T-helper 1 cell (primary cell): Measurements from ENCODE around the gene APLP2.
"Not testable (repeated sequence)": the region's sequence is repeated elsewhere in the genome, so short reads cannot be mapped to it uniquely, and the experiment has no call there.

ENCODE experiments used
- DNase-seq, 5 donors: peaks; one replicate each; pipeline ENCODE4 v3.0.0-alpha.2; 2012 to 2020
- total RNA-seq, 4 donors: gene quantifications; one replicate each; lab custom pipeline; 2026; lab: John Stamatoyannopoulos, UW

Gene APLP2
- 64.2 to 70.1 (median 67.5) reads per million in 4 donors for total RNA-seq

DNA sequence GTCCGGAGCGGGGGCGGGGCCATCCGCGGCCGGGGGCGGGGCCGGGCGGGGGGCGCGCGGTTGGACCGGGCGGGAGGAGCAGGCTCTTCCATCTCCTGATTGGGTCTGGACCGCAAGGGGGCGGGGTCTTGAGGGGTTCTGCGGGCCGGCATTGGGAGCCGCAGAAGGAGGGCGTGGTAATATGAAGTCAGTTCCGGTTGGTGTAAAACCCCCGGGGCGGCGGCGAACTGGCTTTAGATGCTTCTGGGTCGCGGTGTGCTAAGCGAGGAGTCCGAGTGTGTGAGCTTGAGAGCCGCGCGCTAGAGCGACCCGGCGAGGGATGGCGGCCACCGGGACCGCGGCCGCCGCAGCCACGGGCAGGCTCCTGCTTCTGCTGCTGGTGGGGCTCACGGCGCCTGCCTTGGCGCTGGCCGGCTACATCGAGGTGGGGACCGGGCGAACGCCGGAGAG is at the start of gene APLP2:
APLP2 (plus strand) TSS at position 236 of the 450 bp plus-strand sequence; CDS start at position 320, 84 bp downstream.
- peak; percentile 96 to 98 (median 97) for DNase-seq

DNA sequence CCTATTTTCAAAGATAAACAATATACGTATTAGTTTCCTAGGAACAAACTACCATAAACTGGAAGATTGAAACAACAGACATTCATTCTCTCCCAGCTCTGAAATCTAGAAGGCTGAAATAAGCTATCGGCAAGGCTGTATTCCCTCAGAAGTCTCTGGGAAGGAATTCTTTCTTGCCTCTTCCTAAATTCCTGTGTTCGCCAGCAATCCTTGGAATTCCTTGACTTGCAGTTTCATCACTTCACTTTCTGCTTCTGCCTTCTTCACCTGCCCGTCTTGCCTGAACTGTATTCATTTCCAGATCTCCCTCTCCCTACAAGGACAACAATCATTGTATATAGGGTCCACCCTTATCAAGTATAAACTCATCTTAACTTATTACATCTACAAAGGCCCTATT is 49.4 kb upstream of the APLP2 start:
- DNase-seq, result no peak

DNA sequence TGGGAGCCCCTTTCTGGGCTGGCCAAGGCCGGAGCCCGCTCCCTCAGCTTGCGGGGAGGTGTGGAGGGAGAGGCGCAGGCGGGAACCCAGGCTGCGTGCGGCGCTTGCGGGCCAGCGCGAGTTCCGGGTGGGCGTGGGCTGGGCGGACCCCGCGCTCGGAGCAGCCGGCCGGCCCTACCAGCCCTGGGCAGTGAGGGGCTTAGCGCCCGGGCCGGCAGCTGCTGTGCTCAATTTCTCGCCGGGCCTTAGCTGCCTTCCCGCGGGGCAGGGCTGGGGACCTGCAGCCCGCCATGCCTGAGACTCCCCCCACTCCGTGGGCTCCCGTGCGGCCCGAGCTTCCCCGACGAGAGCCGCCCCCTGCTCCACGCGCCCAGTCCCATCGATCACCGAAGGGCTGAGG is 48.1 kb upstream of the APLP2 start:
- DNase-seq, result not testable (repeated sequence)

DNA sequence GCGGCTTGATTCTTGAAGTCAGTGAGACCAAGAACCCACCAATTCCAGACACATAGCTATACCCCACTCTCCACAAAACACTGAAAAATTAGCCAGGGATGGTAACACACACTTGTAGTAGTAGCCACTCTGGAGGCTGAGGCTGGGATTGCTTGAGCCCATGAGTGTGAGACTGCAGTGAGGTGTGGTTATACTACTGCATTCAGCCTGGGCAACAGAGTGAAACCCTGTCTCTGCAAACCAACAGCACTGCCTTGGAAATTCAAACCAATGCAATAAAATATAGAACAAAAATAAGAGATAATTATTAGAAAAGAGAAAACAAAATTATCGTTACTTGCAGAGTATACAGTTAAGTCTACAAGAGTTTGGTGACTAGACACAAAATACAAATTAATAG is 46.9 kb upstream of the APLP2 start:
- DNase-seq, result no peak

DNA sequence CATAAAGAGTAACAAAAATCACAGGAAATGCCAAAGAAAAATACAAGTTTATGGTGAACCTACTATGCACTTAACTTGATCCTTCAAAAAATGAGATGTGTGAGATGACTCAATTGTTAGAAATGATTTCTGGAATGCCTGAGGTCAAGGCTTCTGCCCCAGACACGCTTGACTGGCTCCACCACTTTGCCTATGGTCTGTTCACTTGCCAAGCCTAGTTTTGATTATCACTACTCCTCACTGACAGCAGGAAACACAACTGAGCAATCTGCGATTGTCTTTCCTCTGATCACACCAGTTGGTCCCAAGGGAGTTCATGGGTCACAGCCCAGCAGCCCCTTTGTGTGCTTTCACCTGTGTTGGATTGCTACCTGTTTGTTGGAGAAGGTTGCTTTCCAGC is 46.5 kb upstream of the APLP2 start:
- no peak for DNase-seq

DNA sequence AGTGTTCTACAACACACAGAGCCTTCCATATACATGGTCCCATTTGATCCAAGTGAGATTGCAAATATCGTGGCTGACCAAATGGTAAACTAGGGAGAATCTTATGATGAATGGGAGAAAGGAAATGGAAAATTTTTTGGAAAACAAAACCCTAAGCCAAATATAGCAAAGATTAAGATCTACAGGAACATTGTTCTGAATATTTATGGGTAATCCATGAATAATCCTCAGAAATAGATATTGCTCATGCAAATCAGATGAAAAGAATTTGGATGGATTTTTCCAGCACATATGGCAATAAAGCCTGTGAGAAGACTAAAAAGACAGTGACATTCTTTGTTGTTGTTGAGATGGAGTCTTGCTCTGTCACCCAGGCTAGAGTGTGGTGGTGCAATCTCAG is 45.3 kb upstream of the APLP2 start:
- no peak for DNase-seq

DNA sequence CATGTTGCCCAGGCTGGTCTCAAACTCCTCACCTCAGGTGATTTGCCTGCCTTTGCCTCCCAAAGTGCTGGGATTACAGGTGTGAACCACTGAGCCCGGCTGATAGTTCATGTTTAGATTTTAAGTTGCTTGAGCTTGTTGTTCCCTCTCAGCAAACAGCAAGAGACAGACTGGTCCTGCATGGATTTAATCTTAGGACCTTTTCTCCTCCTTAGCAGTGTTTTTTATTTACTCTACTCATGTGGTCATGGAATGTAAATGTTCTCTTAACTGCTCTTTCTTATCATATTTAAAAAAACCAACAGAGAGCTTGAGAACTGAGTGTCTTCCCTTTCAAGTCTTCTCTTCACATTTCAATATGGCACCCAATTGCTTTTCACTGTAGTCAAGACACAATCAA is 44.3 kb upstream of the APLP2 start:
- no peak for DNase-seq

DNA sequence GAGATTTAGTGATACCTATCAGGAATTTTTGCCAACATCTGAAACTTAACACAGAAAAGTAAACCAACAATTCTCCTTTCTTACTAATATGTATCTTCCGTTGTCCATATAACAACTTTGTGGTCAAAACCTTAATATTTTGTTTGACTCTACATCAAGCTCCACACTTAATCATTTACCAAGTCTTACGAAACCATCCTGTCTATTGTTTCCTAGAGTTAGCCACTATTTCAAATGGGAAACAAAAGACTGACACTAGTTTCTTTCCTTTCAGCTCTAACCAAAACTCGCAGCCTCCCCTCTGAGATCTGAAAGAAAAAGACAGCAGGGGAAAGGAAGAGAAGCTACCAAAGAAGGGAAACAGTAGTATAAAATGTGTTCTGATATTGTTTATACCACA is 40.6 kb upstream of the APLP2 start:
- DNase-seq, result no peak

DNA sequence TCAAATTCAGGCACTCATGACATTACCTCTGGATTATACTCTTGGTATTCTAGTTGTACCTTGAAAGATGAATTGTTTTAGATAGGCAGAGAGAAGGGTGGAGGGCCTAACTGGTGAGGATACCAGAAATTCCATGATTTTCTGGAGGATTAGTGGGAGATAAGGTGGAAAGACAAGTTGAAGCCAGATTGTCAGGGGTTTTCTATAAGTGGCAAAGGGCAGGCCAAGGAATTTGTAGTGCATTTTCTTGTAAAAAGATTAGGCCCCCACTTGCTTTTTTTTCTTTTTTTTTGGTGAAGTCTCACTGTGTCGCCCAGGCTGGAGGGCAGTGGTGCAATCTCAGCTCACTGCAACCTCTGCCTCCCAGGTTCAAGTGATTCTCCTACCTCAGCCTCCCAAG is 38.6 kb upstream of the APLP2 start:
- DNase-seq, result no peak

DNA sequence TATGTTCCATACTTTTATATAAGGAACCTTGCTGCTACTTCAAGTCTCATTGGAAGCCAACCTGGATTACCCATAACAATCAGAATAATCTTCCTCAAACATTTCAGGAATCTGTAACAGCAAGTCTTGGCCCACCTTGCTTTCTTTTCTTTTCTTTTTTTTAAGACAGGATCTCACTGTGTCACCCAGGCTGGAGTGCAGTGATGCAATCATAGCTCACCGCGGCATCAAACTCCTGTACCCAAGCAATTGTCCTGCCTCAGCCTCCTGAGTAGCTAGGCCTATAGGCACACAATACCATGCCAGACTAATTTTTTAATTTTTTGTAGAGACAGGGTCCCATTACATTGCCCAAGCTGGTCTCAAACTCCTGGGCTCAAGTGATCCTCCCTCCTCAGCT is 37.7 kb upstream of the APLP2 start:
- DNase-seq, result no peak

DNA sequence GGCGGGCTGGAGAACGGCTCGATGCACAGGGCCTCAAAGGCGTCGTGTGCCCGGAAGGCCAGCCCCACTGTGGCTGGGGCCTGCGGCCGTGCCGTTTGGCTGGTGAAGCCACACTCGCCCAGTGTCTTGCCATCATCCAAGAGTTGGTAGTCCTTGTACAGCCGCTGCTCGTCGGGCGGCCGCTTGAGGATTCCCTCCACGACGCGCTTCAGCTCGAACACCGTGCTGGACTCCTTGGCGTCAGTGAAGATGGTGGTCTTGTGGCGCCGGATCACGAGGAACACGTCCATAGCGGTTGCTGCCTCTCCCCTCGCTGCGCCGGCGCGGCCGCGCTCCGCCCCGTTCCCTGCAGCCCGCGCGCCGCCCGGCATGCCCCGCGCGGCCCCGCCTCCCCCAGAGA is 36.8 kb upstream of the APLP2 start:
- no peak for DNase-seq

DNA sequence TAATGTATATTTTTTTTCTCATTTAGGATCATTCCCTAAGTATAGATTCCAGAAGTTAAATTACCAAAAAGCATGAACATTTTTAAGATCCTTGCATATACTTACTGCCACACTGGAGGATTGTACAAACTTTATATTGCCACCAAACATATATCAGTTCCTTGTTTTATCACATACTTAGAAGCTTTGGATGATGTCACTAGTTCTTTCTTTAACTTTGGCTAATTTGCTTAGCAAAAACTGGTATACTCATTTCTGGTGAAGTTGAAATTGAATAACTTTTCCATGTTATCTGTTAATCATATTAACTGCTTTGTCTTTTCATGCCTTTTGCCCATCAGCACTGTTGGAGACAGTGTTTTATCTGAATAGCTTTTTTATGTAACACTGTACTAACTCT is 35.5 kb upstream of the APLP2 start:
- no peak for DNase-seq

DNA sequence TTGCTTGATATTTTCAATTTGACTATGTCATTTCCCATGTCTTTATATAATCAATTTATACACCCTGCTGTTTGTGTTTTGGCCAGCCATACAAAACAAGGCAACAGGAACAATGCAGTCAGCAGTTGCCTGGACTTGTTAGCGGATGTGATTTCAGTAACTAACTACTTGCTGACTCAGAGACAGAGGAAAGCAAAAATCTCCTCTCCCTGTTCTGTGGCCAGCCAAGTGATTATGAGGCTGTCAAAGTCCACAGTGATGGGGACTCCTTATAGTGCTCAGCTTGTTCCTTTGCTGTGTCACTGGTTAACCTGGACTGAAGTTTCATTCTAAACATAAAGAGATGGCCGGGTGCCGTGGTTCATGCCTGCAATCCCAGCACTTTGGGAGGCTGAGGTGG is 32.6 kb upstream of the APLP2 start:
- DNase-seq, result no peak

DNA sequence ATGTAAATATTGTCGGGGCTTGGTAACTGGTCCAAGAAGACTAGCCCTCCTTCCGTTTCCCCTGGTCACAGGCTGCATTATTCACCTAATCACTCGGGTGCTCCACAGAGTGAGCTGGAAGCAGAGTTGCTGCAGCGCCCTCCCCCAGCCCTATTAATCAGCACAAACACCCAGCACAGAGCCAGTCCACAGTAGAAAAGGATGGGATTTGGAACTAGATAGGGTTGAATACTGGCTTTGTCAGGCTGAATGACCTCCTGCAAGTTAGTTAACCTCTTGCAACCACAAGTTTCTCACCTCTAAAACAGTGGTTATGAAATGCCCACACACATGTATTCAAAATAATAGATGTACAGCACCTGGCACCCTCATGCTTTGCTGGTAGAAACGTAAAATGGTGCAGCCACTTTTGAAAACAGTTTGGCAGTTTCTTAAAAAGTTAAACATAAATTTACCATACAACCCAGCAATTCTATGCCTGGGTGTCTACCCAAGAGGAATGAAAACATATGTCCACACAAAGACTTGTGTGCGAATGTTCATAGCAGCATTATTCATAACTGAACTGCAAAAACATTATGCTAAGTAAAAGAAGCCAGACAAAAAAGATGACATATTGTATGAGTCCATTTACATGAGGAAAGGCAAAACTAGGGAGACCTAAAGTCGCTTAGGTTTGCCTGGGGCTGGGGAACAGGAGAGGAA is 31.7 kb upstream of the APLP2 start:
- DNase-seq, result no peak

DNA sequence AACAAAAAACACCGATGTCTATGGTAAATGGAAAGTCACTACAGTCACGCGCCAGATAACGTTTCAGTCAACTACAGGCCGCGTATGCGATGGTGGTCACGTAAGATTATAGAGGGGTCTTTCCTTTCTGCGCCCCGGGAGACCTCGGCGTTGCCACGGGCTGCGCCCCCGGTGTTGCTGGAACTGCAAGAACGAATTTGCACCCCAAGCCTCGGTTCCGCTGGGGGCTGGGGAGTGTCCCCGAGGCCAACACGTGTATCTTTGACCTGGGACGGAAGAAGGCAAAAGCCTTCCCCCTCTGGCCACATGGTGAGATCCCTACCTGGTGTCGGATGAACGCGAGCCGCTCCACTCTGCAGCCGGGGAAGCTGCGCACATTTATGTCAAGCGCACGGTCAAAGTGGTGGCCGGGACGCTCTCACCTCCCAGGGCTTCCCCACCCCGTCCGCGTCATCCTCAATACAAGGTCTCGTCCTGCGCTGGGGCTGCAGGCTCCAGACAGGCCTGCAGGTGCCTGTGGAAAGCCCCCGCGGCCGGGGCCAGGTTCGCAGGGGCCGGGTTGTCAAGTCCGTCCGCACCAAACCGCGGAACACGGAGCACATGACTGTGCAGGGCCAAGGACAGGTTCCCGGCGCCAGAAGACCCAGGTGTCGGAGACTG is 29.3 kb upstream of the APLP2 start:
- DNase-seq, result no peak

DNA sequence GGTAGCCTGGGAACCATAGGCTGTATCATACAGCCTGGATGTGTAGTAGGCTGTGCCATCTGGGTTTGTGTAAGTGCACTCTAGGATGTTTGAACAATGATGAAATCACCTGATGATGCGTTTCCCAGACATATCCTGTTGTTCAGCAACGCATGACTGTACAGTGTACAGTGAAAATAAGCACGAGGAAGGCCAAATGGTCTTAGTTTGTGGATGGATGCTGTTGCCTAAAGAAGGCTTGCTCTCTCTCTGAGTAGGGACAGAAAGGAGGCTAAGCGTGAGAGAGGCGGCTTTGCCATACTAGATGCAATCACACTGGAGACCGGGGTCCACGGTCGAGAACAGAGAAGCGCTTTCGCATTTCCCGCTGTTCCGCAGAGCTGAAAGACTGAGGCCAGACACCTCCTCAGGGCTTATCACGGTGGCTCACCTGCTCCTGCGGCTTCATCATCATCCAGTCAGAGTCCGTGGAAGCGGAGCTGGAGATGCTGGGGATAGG is 27.6 kb upstream of the APLP2 start:
- no peak for DNase-seq

DNA sequence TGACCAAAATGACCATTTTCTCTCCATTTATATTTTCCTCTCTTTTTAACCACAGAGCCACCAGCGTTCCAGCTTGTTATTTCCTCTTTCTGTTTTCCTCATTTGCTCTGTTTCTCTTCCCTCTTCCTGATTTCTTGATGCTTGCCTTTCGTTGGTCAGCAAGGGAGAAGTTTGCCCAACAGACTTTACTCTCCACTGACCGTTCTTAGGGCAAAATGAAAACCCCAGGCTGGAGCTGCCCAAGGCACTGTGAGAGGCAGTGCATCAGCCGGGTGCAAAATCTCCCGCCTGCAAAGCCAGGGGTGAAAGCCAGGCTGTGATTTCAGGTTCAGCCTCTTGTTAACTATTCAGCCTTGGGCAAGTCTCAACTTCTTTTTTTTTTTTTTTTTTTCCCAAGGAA is 26.1 kb upstream of the APLP2 start:
- DNase-seq, result no peak

DNA sequence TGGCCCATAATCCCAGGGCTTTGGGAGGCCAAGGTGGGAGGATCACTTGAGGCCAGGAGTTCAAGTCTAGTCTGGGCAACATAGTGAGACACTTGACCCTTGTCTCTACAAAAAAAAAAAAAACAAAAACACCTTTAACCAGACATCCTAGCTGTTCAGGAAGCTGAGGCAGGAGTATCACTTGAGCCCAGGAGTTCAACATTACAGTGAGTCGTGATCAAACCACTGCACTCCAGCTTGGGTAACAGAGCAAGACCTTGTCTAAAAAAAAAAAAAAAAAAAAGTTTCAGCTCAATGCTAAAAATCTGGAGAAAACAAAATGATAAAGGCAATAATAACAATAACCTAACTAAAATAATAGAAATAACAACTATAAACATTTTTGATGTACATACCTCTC is 22.6 kb upstream of the APLP2 start:
- no peak for DNase-seq

DNA sequence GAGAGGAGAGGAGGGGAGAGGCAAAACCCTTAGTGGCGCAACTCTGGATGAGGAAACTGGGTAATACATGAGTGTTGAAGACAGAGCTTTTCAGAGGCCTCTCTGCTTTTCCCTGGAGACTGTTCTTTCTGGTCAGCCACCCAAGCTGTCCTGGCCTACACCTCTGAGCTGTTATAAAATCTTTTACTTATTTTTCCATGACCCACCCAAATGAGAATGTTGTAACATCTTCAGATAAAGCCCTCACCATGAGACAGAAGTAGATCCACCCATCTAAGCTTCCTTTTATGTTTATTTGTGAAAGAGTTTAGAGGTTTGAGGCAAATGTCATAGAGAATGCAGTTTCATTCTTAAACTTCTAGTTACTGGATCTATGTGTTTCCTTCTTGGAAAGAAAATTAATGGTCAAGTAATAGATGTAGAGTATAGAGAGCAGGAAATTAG is 20.3 kb upstream of the APLP2 start:
- no peak for DNase-seq

DNA sequence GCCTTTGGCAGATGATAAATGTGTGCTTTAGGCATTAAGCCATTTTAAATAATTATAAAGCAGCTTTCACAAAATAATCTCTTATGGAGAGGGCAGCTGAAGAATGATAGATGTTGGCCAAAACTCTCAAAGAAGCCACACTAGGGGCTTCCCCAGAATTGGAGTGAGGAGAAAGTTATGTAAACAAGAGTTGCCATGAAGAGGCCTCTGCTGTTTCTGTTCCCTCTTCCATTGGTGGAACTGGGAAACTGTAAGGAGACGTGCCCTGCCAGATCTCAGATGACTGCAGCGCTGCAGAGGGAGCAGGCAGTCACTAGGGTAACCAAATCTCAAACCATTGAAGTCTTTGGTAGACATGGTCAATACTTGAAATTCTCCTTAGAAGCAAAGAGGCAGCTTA is 19.4 kb upstream of the APLP2 start:
- no peak for DNase-seq

DNA sequence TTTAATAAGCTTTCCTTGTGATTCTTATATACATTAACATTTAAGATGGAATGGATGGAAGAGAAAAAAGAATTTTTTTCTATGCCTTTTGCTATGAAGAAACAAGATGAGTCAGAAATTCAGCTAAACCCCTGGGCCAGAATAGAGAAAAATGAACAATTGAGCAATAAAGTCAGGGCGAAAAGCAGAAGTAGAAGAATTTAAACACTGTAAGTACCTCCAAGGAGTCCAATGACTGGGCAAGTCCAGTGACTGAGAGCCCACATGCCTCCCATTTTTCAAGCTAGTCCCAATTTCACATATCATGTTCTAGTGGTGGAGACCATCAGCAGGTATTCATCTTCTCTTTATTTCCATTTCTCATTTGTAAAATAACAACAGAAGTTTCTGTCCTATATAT is 18.6 kb upstream of the APLP2 start:
- DNase-seq, result no peak

DNA sequence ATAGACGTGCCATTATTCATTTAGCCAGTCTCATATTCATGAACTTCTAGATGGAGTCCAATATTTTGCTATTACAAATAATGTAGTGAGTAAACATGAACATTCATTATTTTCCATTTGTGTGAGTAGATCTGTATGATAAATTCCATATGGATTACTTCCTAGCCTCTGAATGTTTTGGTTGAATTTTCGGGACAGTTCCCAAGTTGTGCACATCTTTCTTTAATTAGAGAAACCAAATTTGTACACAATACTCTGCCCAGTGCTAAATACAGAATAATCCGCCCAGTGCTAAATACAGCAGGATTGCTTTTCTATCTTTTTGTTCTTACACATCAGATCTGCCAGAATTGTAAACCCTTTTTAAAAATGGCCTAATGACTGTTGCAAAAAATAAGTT is 17.1 kb upstream of the APLP2 start:
- no peak for DNase-seq

DNA sequence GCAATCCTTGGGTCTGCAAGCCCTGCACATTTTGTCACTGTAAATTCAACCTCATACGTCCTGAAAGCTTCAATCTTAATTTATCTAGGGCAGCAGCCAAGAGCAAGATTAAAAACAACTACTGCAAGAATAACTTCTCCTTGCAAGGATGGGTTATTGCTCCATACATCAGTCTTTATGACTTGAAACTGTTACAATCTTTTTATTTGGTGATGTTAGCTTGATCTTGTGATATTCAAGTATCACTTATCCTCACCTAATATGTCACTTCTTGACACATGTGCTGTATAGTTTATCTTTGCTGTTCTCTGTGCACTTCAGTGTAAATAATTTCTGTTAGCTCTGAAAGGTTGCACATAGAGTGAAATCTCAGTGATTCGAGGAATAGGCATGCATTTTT is 14.7 kb upstream of the APLP2 start:
- DNase-seq, result no peak

DNA sequence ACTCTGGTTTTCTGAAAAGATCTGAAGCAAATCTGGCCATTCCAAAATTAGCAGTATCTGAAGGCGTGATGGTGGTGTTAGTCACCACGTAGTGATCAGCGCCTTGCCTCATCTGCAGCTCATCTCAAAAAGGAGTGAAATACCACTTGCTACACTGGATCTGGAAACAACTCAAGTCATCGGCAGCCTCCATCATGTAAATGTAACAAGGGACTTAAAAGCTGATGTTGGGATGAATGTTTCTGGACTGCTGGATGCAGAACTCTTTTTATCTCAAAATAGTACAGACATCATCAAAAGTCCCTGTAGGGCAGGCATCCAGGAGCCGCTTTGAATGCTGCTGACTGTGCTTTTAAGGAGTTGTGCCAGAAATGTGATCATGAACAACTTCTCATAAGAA is 14.1 kb upstream of the APLP2 start:
- no peak for DNase-seq
